SHP77 treated with DMSO at 0.1 percent for 48 hours (cell line): Measurements from ENCODE around the gene KANTR.
"Not testable (repeated sequence)": the region's sequence is repeated elsewhere in the genome, so short reads cannot be mapped to it uniquely, and the experiment has no call there.

Experiments used
- DNase-seq: peaks from one replicate; lab custom pipeline; 2025; lab: John Stamatoyannopoulos, UW

The KANTR gene

GRCh38 chrX:53128097-53128749 lies 34.3 kb downstream of the KANTR start:
- no peak for DNase-seq

GRCh38 chrX:53133400-53133799 lies 39.5 kb downstream of the KANTR start:
- no peak for DNase-seq

- no peak for DNase-seq
Observed at GRCh38 chrX:53135581-53135980, 41.6 kb downstream of the KANTR start.

GRCh38 chrX:53153581-53153980 lies 59.6 kb downstream of the KANTR start:
- DNase-seq, result no peak

GRCh38 chrX:53155512-53156206 lies 61.7 kb downstream of the KANTR start:
- no peak for DNase-seq

GRCh38 chrX:53156207-53156596 lies 62.3 kb downstream of the KANTR start:
- no peak for DNase-seq

GRCh38 chrX:53159184-53159583 lies 65.2 kb downstream of the KANTR start:
- DNase-seq, result no peak

- no peak for DNase-seq
Observed at GRCh38 chrX:53160297-53160983, 66.5 kb downstream of the KANTR start.

- DNase-seq, result no peak
Observed at GRCh38 chrX:53163436-53163835, 69.5 kb downstream of the KANTR start.

GRCh38 chrX:53164566-53164965 lies 70.6 kb downstream of the KANTR start:
- DNase-seq, result not testable (repeated sequence)

- DNase-seq, result no peak
Observed at GRCh38 chrX:53166103-53166502, 72.2 kb downstream of the KANTR start.

GRCh38 chrX:53171356-53171755 lies 77.4 kb downstream of the KANTR start:
- no peak for DNase-seq
